ENCODE data around the gene COQ2. TPM values are rescaled to one million over a fixed set of nuclear protein-coding genes. Genes with fewer than 3 reads are reported as not detected.
A peak's percentile ranks its signal among the peaks of the same experiment; 100 is the strongest.

COQ2 gene
- total and polyA plus RNA-seq, 8 donors = 13.0 to 17.9 (median 16.0) TPM

- H3K4me3 ChIP-seq = no peak overlapping the region
- no peak for DNase-seq
- ATAC-seq = no peak
- H3K36me3 ChIP-seq = peaks cover 0 to 13% of the 10 kb centered on the region in 2 donors
- peaks cover 10 to 30% of the 10 kb centered on the region in 2 donors for H3K4me1 ChIP-seq
- H3K9me3 ChIP-seq = no peaks in the 10 kb centered on the region
- H3K27ac ChIP-seq = peak overlapping the region in 1 of 2 donors; percentile 60
- intact Hi-C loops (cut with DNase I) = no loop called here
- no peaks in the 10 kb centered on the region for H3K27me3 ChIP-seq
- no peak for TF ChIP-seq CTCF (IDR thresholded peaks at IDR 0.05)
Observed at GRCh38 chr4:83257811-83258210, 26.8 kb downstream of the COQ2 start.

GRCh38 chr4:83255584-83255983 is 29.0 kb downstream of the COQ2 start:
- no peak overlapping the region for H3K4me3 ChIP-seq
- no peak for TF ChIP-seq CTCF (IDR thresholded peaks at IDR 0.05)
- peak overlapping the region in 1 of 2 donors; percentile 60 for H3K27ac ChIP-seq
- H3K4me1 ChIP-seq = peaks cover 10 to 48% of the 10 kb centered on the region in 2 donors
- H3K36me3 ChIP-seq = no peaks in the 10 kb centered on the region
- H3K27me3 ChIP-seq = no peaks in the 10 kb centered on the region
- H3K9me3 ChIP-seq = no peaks in the 10 kb centered on the region
- peak in 2 of 4 donors; percentile 6 to 13 for DNase-seq
- intact Hi-C loops (cut with DNase I) = no loop called here
- ATAC-seq = no peak

GRCh38 chr4:83252782-83253405 is 31.7 kb downstream of the COQ2 start:
- H3K4me1 ChIP-seq = peaks cover 10 to 45% of the 10 kb centered on the region in 2 donors
- H3K9me3 ChIP-seq = no peaks in the 10 kb centered on the region
- peak; percentile 59 to 65 for TF ChIP-seq CTCF (IDR thresholded peaks at IDR 0.05)
- no peaks in the 10 kb centered on the region for H3K36me3 ChIP-seq
- H3K27ac ChIP-seq = no peak overlapping the region
- ATAC-seq (peak; percentile 85), DNase-seq (peak in 3 of 4 donors; percentile 23 to 76 (median 50))
- H3K27me3 ChIP-seq = no peaks in the 10 kb centered on the region
- H3K4me3 ChIP-seq = no peak overlapping the region
- intact Hi-C loops (cut with DNase I) = no loop called here

- Histone ChIP-seq H3K9me3 (no peaks in the 10 kb centered on the region), H3K4me1 (peaks cover 10 to 41% of the 10 kb centered on the region in 2 donors), H3K27ac (no peak overlapping the region), H3K4me3 (no peak overlapping the region), H3K27me3 (no peaks in the 10 kb centered on the region), H3K36me3 (no peaks in the 10 kb centered on the region)
- intact Hi-C loops (cut with DNase I) = no loop called here
- DNase-seq (no peak), ATAC-seq (no peak)
- TF ChIP-seq CTCF (IDR thresholded peaks at IDR 0.05) = no peak
Observed at GRCh38 chr4:83251447-83251830, 33.2 kb downstream of the COQ2 start.

- no peak for DNase-seq
- H3K27ac ChIP-seq = no peak overlapping the region
- H3K4me1 ChIP-seq = peaks cover 6 to 37% of the 10 kb centered on the region in 2 donors
- no peak for TF ChIP-seq CTCF (IDR thresholded peaks at IDR 0.05)
- intact Hi-C loops (cut with DNase I) = no loop called here
- ATAC-seq = no peak
- H3K9me3 ChIP-seq = no peaks in the 10 kb centered on the region
- no peaks in the 10 kb centered on the region for H3K27me3 ChIP-seq
- no peaks in the 10 kb centered on the region for H3K36me3 ChIP-seq
- H3K4me3 ChIP-seq = no peak overlapping the region
Observed at GRCh38 chr4:83250687-83251446, 33.7 kb downstream of the COQ2 start.
